Measurements from ENCODE around the gene MRS2. TPM values are rescaled to one million over a fixed set of nuclear protein-coding genes. Genes with fewer than 3 reads are reported as not detected.
A peak's percentile ranks its signal among the peaks of the same experiment; 100 is the strongest.
"Not testable (repeated sequence)": the region's sequence is repeated elsewhere in the genome, so short reads cannot be mapped to it uniquely, and the experiment has no call there.

The MRS2 gene
- total RNA-seq, 2 experiments from 2014 or later = 24.7 to 26.3 TPM

DNA sequence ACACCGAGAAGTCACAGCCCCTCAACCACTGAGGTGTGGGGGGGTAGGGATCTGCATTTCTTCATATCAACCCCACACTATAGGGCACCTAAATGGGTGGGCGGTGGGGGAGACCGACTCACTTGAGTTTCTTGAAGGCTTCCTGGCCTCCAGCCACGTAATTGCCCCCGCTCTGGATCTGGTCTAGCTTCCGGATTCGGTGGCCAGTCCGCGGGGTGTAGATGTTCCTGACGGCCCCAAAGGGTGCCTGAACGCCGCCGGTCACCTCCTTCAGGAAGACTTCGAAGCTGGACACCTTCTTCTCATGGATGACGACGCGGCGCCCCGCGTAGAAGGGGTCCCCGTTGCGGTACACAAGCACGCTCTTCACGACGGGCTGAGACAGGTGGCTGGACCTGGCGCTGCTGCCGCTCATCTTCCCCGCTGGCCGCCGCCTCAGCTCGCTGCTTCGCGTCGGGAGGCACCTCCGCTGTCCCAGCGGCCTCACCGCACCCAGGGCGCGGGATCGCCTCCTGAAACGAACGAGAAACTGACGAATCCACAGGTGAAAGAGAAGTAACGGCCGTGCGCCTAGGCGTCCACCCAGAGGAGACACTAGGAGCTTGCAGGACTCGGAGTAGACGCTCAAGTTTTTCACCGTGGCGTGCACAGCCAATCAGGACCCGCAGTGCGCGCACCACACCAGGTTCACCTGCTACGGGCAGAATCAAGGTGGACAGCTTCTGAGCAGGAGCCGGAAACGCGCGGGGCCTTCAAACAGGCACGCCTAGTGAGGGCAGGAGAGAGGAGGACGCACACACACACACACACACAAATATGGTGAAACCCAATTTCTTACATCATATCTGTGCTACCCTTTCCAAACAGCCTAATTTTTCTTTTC, 45.2 kb upstream of the MRS2 start, which contains the start of gene DCDC2:
DCDC2 (minus strand) TSS at position 724 of the 883 bp plus-strand sequence; CDS start at position 415, 309 bp downstream.
- Mint-ChIP-seq H3K4me3 (peak within 1 kb of the TSS; percentile 63), H3K27me3 (peaks cover 14% of the 10 kb centered on the region), H3K4me1 (ENCODE audit: low read depth) (peaks cover 15% of the 10 kb centered on the region), H3K36me3 (ENCODE audit: low read depth) (no peaks in the 10 kb centered on the region), H3K27ac (no peak within 1 kb of the TSS), H3K9me3 (no peaks in the 10 kb centered on the region)
- DNase-seq (peak; percentile 49), ATAC-seq (peak; percentile 35)
- POLR2A ChIA-PET = interaction anchor here (0.9 kb wide), 1 partner anchor 72 kb away, joined by 3 read pairs; no protein-coding TSS in a partner anchor
- CTCF ChIA-PET = interaction anchor here (1.4 to 2.9 kb wide), 2 partner anchors 73 to 74 kb away, joined by 4 to 13 read pairs; no protein-coding TSS in a partner anchor
- TF ChIP-seq, protein P1, sequence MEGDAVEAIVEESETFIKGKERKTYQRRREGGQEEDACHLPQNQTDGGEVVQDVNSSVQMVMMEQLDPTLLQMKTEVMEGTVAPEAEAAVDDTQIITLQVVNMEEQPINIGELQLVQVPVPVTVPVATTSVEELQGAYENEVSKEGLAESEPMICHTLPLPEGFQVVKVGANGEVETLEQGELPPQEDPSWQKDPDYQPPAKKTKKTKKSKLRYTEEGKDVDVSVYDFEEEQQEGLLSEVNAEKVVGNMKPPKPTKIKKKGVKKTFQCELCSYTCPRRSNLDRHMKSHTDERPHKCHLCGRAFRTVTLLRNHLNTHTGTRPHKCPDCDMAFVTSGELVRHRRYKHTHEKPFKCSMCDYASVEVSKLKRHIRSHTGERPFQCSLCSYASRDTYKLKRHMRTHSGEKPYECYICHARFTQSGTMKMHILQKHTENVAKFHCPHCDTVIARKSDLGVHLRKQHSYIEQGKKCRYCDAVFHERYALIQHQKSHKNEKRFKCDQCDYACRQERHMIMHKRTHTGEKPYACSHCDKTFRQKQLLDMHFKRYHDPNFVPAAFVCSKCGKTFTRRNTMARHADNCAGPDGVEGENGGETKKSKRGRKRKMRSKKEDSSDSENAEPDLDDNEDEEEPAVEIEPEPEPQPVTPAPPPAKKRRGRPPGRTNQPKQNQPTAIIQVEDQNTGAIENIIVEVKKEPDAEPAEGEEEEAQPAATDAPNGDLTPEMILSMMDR (IDR thresholded peaks at IDR 0.05) = no peak
- intact Hi-C loops (cut with micrococcal nuclease) = no loop called here

GRCh38 chr6:24358219-24358821, 44.4 kb upstream of the MRS2 start:
- TF ChIP-seq, protein P1 (IDR thresholded peaks at IDR 0.05) = no peak
- Mint-ChIP-seq H3K9me3 (no peaks in the 10 kb centered on the region), H3K27me3 (peaks cover 18% of the 10 kb centered on the region), H3K4me3 (peak overlapping the region; percentile 63), H3K36me3 (ENCODE audit: low read depth) (no peaks in the 10 kb centered on the region), H3K4me1 (ENCODE audit: low read depth) (peaks cover 15% of the 10 kb centered on the region), H3K27ac (no peak overlapping the region)
- ChIA-PET POLR2A (no interaction called here), CTCF (interaction anchor here (2.9 kb wide), 1 partner anchor 75 kb away, joined by 13 read pairs; no protein-coding TSS in a partner anchor)
- intact Hi-C loops (cut with micrococcal nuclease) = no loop called here
- DNase-seq (peak; percentile 6), ATAC-seq (no peak)

DNA sequence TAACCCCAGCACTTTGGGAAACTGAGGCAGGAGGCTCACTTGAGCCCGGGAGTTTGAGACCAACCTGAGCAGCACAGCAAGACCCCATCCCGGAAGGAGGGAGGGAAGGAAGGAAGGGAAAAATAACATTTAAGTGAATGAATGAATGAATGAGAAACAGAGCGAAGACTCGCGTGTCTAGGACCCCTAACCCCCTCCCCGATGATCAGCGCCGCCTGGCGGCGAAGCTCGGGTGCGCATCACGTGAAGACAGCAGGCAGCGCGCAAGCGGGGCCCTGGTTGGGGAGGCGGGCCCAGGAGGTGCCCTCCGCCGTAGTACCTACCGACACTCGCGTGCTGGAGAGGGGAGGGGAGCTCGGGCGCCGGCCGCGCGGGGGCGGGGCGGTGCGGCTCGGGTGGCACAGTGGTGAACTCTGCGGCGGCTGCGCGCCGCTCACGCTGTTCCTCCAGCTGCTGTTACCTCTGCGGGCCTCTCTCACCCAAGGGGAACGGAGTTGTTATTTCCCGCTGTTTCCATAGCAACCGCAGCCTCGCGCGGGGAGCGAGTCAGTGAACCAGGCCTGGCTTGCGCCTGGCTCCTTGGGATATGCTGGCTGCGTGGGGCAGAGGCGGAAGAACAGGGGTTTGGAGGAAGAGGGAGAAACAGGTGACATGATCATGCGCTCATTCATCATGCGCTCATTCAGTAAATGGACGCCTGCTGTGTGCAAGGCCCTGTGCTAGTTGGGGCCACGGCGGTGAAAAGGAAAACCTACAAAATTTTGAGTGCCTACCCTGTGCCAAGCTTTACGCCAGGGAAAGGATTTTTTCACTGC, 42.9 kb upstream of the MRS2 start:
- ATAC-seq (peak; percentile 93), DNase-seq (peak; percentile 89)
- no peak overlapping the region for H3K27ac Mint-ChIP-seq
- H3K4me3 Mint-ChIP-seq = peak overlapping the region; percentile 70
- H3K36me3 Mint-ChIP-seq (ENCODE audit: low read depth) = no peaks in the 10 kb centered on the region
- POLR2A ChIA-PET = no interaction called here
- CTCF ChIA-PET = interaction anchor here (0.7 to 2.2 kb wide), 17 partner anchors 12 to 1198 kb away, joined by 3 to 11 read pairs (median 3); partner anchors contain the start of genes ALDH5A1 and MRS2
- H3K27me3 Mint-ChIP-seq = peaks cover 21% of the 10 kb centered on the region
- TF ChIP-seq, protein P1 (IDR thresholded peaks at IDR 0.05) = peak; percentile 95
- peaks cover 15% of the 10 kb centered on the region for H3K4me1 Mint-ChIP-seq (ENCODE audit: low read depth)
- intact Hi-C loops (cut with micrococcal nuclease) = no loop called here
- H3K9me3 Mint-ChIP-seq = no peaks in the 10 kb centered on the region

- H3K9me3 Mint-ChIP-seq; DNase-seq; intact Hi-C loops (cut with micrococcal nuclease); H3K36me3 Mint-ChIP-seq (ENCODE audit: low read depth); H3K27ac Mint-ChIP-seq; H3K4me3 Mint-ChIP-seq; ATAC-seq; POLR2A ChIA-PET: not testable (repeated sequence)
- Mint-ChIP-seq H3K27me3 (peaks cover 13% of the 10 kb centered on the region), H3K4me1 (ENCODE audit: low read depth) (peaks cover 15% of the 10 kb centered on the region)
- CTCF ChIA-PET = interaction anchor here (0.6 to 1.1 kb wide), 2 partner anchors 79 to 161 kb away, joined by 3 read pairs; no protein-coding TSS in a partner anchor
Observed at GRCh38 chr6:24362363-24362762, 40.4 kb upstream of the MRS2 start.

- H3K27ac Mint-ChIP-seq; H3K4me3 Mint-ChIP-seq; ATAC-seq; H3K36me3 Mint-ChIP-seq (ENCODE audit: low read depth); H3K9me3 Mint-ChIP-seq; CTCF ChIA-PET; DNase-seq; intact Hi-C loops (cut with micrococcal nuclease); POLR2A ChIA-PET; H3K4me1 Mint-ChIP-seq (ENCODE audit: low read depth): not testable (repeated sequence)
- H3K27me3 Mint-ChIP-seq = peaks cover 11% of the 10 kb centered on the region
Observed at GRCh38 chr6:24365103-24365633, 37.6 kb upstream of the MRS2 start.

Measured in activated CD8-positive, alpha-beta T cell treated with anti-CD3 and anti-CD28 coated beads for 36 hours (primary cell).